Sigmoid colon (tissue), 7 donors: Measurements from ENCODE around the gene ATP2B2. TPM values are rescaled to one million over a fixed set of nuclear protein-coding genes. Genes with fewer than 3 reads are reported as not detected.

ENCODE experiments used
- DNase-seq: peaks from one replicate; pipeline ENCODE4 v3.0.0-alpha.2; 2019
- H3K27ac ChIP-seq, 4 donors: fragments of 200-600 bp; sonication (generic); one replicate each; pipeline ENCODE4 v1.5.1; 2016 to 2019; ENCODE audit warnings: mild to moderate bottlenecking in 1 of 4
- H3K27me3 ChIP-seq, 3 donors: fragments of 200-600 bp; sonication (generic); one replicate each; pipeline ENCODE4 v1.5.1; 2019; ENCODE audit warnings: mild to moderate bottlenecking in 1 of 3
- H3K36me3 ChIP-seq, 4 donors: fragments of 200-600 bp; sonication (generic); one replicate each; pipeline ENCODE4 v1.5.1; 2016 to 2019
- H3K4me1 ChIP-seq, 4 donors: fragments of 200-600 bp; sonication (generic); one replicate each; pipeline ENCODE4 v1.5.1; 2017 to 2019
- H3K4me3 ChIP-seq, 4 donors: fragments of 200-600 bp; sonication (generic); one replicate each; pipeline ENCODE4 v1.5.1; 2017 to 2019; ENCODE audit warnings: mild to moderate bottlenecking in 2 of 4, moderate library complexity in 1 of 4
- H3K9me3 ChIP-seq, 4 donors: fragments of 200-600 bp in 3 of 4; sonication (generic) in 3 of 4; one replicate each; pipeline versions ENCODE4 v1.5.1 to v1.6.1; 2013 to 2019
- EP300 ChIP-seq, 4 donors: sonication (generic); formaldehyde crosslinking; IDR thresholded peaks; one replicate each; pipeline ENCODE4 v1.6.1; 2017; ENCODE audit warnings: antibody characterized with exemption in 4 of 4
- POLR2A ChIP-seq, 2 donors: fragments of 450-650 bp; IDR thresholded peaks; one replicate each; pipeline ENCODE4 v1.6.1; 2016; ENCODE audit warnings: antibody characterized with exemption in 2 of 2, mild to moderate bottlenecking in 2 of 2, moderate library complexity in 2 of 2
- POLR2AphosphoS5 ChIP-seq, 4 donors: sonication (generic); formaldehyde crosslinking; IDR thresholded peaks; one replicate each; pipeline ENCODE4 v1.6.1; 2017; ENCODE audit warnings: antibody characterized with exemption in 4 of 4
- WGBS, 2 donors: extraction: QIAGEN DNeasy Blood & Tissue Kit; methylation state at CpG; one replicate each; pipeline ENCODE4 v1.1.7; 2013; 5-methylcytosine and 5-hydroxymethylcytosine counted together
- intact Hi-C: fragments of 100-400 bp; cut with DNase I; formaldehyde crosslinking; loops from one replicate; pipeline ENCODE4 v1.15.1; 2023
- polyA plus RNA-seq, 3 donors: library from polyadenylated mRNA; stranded (reverse); fragments of 200-250 nt; gene quantifications; one replicate each; pipeline ENCODE4 v1.2.3, GENCODE V29; 2013
- total RNA-seq, 4 donors: library from RNA; depleted of rRNA; stranded (reverse); fragments of >200 nt; gene quantifications; one replicate each; pipeline ENCODE4 v1.1.0, GENCODE V29; 2016
- TF ChIP-seq, protein P1 (sequence below), 4 experiments: fragments of 450-650 bp in 3 of 4; fragments of 200-600 bp in 1 of 4; IDR thresholded peaks; one replicate each; pipeline ENCODE4 v1.5.1; 2016 to 2019; ENCODE audit warnings: antibody characterized with exemption in 4 of 4, mild to moderate bottlenecking in 3 of 4, moderate library complexity in 2 of 4
- donor health status: healthy with polysubstance abuse.
- donor health status: Bipolar disorder and iron deficiency.
- donor health status: healthy.

ATP2B2 gene
- total and polyA plus RNA-seq, 7 donors: under 0.01 to 0.83 (median 0.23) TPM; not detected in 3

DNA sequence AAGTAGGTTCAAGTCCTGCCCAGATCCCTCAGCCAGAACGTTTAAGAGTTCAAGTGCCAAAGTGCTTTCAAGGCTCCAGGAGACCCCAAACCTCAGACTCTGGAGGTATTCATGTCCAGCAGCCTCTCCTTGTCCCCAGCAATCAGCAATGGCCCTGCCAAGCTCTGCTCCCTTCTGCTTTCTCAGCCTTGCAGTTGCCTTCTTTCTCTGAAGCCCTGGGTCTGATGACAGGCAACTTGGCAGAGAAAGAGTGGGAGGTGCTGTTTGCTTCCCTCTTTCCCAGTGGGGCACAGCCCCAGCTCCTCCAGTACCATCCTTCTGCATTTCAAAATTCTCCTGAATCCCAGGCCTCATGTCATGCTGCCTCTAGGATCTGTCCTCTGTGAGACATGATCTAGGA is 40.2 kb downstream of the ATP2B2 start:
- no peak overlapping the region for H3K27ac ChIP-seq
- TF ChIP-seq, protein P1, sequence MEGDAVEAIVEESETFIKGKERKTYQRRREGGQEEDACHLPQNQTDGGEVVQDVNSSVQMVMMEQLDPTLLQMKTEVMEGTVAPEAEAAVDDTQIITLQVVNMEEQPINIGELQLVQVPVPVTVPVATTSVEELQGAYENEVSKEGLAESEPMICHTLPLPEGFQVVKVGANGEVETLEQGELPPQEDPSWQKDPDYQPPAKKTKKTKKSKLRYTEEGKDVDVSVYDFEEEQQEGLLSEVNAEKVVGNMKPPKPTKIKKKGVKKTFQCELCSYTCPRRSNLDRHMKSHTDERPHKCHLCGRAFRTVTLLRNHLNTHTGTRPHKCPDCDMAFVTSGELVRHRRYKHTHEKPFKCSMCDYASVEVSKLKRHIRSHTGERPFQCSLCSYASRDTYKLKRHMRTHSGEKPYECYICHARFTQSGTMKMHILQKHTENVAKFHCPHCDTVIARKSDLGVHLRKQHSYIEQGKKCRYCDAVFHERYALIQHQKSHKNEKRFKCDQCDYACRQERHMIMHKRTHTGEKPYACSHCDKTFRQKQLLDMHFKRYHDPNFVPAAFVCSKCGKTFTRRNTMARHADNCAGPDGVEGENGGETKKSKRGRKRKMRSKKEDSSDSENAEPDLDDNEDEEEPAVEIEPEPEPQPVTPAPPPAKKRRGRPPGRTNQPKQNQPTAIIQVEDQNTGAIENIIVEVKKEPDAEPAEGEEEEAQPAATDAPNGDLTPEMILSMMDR (IDR thresholded peaks at IDR 0.05): no peak
- TF ChIP-seq EP300 (IDR thresholded peaks at IDR 0.05) (no peak), POLR2AphosphoS5 (IDR thresholded peaks at IDR 0.05) (no peak), POLR2A (IDR thresholded peaks at IDR 0.05) (no peak)
- no peak overlapping the region for H3K4me3 ChIP-seq
- H3K36me3 ChIP-seq: no peaks in the 10 kb centered on the region
- no peaks in the 10 kb centered on the region for H3K9me3 ChIP-seq
- peaks cover 0 to 34% (median 4%) of the 10 kb centered on the region in 3 donors for H3K27me3 ChIP-seq
- no peak for DNase-seq
- intact Hi-C loops: no loop called here
- no peaks in the 10 kb centered on the region for H3K4me1 ChIP-seq
- WGBS, 2 donors: 38 to 54% methylated on average over 1 of the region's 1 CpG

DNA sequence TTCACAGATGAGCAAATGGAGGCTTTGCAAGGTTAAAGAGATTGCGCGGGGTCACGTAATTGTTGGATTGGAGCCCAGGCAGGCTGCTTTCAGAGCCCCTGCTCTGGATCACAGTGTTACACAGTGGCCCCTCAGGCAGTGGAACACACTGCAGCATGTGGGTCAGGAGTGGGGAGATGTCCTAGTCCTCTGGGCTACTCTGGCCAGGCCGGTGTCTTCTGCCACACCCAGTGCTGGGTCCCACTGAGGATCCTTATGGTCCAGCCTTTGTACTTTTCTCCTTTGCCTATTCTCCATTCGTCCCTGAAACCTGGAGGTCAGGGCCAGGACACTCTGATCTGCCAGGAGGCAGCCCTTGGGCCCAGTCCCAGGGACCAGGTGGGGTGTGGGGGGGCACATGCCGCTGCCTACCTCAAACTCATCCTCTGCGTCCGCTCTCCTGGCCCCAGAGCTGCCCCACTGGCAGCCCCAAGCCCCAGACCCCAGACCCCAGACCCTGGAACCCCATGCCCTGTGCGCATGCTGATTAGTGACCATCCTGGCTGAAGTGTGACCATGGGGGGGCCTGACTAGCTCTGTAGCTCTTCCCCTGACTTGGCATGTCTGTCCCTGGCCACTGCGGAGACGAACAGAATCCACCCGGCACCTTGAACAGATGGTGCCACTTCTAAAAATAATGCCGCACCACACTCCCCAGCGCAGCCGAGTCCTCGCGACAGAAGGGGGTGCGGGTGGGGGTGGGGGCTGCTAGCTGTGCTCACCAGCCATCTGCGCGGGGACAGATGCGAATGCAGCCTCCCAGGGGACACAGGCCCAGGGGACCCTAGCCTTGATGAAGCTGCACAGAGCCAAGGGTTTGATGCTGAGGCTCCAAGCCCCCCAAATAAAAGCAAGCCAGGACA is 41.6 kb downstream of the ATP2B2 start:
- no peak for DNase-seq
- Histone ChIP-seq H3K27me3 (peaks cover 0 to 21% (median 0%) of the 10 kb centered on the region in 3 donors), H3K4me1 (no peaks in the 10 kb centered on the region), H3K4me3 (no peak overlapping the region), H3K36me3 (no peaks in the 10 kb centered on the region), H3K9me3 (no peaks in the 10 kb centered on the region), H3K27ac (no peak overlapping the region)
- TF ChIP-seq EP300 (IDR thresholded peaks at IDR 0.05) (no peak), POLR2AphosphoS5 (IDR thresholded peaks at IDR 0.05) (no peak), POLR2A (IDR thresholded peaks at IDR 0.05) (no peak)
- TF ChIP-seq, protein P1 (IDR thresholded peaks at IDR 0.05): no peak
- WGBS, 2 donors: 80 to 84% methylated on average over 21 of the region's 21 CpGs
- intact Hi-C loops: no loop called here

DNA sequence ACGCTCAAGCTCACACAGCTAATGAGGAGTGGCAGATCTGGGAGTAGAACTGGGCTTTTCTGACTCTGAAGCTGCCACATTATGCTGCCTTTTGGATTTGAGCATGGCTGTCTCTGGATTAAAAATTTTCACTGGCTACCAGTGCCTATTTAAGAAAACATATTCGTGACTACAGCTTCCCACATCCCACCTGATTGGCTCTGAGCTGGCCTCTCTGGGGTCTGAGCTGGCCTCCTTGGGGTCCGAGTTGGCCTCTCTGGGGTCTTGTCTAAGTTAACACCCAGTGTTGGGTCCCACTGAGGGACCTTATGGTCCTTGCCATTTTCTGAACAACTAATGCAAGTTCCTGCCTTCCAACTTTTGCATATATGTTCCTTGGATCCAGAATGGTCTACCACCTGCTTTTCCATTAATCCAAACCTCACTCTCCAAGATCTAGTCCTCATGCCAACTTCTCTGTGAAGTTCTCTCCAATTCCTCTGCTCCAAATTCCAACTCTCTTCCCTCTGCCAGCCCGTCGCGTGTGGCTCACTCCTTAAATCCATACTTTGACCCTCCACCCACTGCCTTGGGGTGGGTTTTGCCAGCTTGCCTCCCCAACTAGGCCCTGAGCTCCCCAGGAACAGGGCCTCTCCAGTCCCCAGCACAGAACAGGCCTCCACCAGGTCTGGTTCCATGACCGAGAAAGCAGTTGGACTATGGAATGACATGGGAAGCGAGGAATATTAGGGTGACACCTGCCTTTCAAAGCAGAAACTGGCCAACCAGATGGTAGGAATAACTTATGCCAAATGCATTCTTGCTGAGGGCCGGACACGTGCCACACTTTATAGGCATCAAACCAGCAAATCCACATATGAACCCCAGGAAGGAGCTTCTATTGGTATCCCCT is 42.5 kb downstream of the ATP2B2 start:
- H3K9me3 ChIP-seq: no peaks in the 10 kb centered on the region
- TF ChIP-seq POLR2AphosphoS5 (IDR thresholded peaks at IDR 0.05): no peak
- TF ChIP-seq EP300 (IDR thresholded peaks at IDR 0.05): no peak
- no peak for TF ChIP-seq POLR2A (IDR thresholded peaks at IDR 0.05)
- TF ChIP-seq, protein P1 (IDR thresholded peaks at IDR 0.05): no peak
- intact Hi-C loops: no loop called here
- no peak overlapping the region for H3K27ac ChIP-seq
- 72 to 81% methylated on average over 10 of the region's 10 CpGs for WGBS, 2 donors
- peaks cover 0 to 12% (median 0%) of the 10 kb centered on the region in 3 donors for H3K27me3 ChIP-seq
- no peaks in the 10 kb centered on the region for H3K36me3 ChIP-seq
- no peaks in the 10 kb centered on the region for H3K4me1 ChIP-seq
- H3K4me3 ChIP-seq: no peak overlapping the region
- DNase-seq: no peak

DNA sequence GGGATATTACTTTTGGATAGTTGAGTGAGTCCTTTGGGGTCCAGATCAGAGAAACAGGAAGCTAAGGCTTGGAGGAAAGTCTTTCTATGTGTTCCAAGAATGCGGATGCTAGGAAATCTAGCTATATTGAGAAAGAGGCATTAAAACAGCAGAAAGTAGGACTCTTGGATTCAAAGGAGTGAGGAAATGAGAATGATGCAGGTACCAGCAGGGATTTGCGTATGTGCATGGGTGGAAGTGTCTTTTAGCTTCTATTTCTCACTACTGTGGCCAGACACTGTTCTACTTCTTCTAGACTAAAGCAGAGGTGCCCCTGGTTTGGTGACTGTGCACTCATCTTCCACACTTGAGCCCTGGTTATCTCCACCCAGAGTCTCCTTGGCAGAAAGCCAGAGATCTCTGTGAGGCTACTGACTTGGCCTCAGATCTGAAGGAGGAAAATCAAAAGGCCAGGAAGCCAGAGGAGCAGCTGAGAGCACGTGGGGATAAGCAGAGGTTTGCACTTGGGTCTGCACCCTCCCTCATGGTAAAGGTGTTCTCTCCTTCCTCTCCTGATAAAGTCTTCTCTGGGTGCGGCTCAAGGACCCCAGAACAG is 44.3 kb downstream of the ATP2B2 start:
- H3K9me3 ChIP-seq: no peaks in the 10 kb centered on the region
- intact Hi-C loops: no loop called here
- no peaks in the 10 kb centered on the region for H3K4me1 ChIP-seq
- no peak for TF ChIP-seq POLR2AphosphoS5 (IDR thresholded peaks at IDR 0.05)
- TF ChIP-seq, protein P1 (IDR thresholded peaks at IDR 0.05): no peak
- no peak for TF ChIP-seq EP300 (IDR thresholded peaks at IDR 0.05)
- no peak for TF ChIP-seq POLR2A (IDR thresholded peaks at IDR 0.05)
- no peaks in the 10 kb centered on the region for H3K36me3 ChIP-seq
- no peak overlapping the region for H3K4me3 ChIP-seq
- H3K27me3 ChIP-seq: peaks cover 0 to 5% (median 0%) of the 10 kb centered on the region in 3 donors
- WGBS, 2 donors: 63 to 70% methylated on average over 4 of the region's 4 CpGs
- no peak for DNase-seq
- no peak overlapping the region for H3K27ac ChIP-seq
